ENCODE data around the gene ATP6V1B1.
"Not testable (repeated sequence)": the region's sequence is repeated elsewhere in the genome, so short reads cannot be mapped to it uniquely, and the experiment has no call there.

ATP6V1B1 gene

DNA sequence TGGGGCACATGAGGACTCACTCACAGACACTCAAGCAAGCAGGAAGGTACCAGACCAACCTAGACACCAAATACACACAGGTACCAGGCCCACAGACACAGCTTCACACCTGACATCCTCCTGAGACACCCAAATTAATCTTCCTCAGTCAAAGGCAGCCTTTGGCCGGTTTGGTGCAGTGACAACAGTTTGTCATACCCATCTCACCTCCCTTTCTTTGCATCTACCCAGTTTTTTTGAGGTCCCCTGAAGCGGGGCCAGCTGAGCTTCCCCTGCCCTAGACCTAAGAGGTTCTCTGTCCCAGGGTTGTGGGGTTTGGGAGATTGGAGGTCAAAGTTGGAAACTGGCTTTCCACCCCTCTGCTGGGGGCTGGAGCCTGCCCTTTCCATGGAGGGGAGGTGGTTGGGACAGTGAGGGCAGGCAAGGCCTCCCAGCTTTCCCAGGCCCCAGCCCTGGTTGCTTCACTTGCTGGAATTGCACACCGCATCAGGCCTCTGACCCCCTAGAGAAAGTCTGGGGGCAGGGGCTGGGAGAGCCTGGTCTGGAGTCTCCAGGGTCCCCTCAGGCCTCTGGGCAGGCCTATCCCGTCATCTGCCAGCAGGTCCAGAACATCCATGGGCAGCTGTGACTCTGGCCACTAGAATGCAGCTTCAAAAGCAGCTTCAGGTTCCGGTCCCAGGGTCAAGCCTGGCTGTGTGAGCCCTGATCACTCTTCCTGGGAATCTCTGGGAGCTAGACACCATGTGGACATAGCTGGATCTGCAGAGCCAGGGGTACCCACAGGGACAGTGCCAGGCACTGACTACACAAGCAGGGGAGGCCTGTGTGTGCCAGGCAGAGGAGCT, 71.5 kb downstream of the ATP6V1B1 start:
- no peak for DNase-seq (ENCODE audit: low spot score)

DNA sequence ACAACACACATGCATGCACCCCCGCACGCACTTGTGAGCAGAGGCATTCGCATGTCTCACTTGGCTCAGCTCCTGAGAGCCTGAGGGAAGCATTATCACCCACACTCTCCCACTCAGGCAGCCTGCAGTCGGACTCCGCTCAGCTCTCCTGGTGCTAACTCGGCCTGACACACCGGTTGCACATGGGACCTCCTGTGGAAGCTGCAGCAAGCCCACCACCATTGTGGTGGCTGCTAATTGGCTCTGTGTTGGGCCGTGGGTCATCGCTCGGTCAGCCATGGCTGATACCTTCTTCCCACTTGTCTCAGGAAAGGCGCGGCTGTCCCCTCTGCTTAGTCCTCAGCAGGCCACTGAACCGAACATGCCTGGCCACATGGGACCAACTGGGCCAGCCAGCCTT, 72.6 kb downstream of the ATP6V1B1 start:
- DNase-seq (ENCODE audit: low spot score): no peak

GRCh38 chr2:71011786-71012185, 76.1 kb downstream of the ATP6V1B1 start:
- not testable (repeated sequence) for DNase-seq (ENCODE audit: low spot score)
